B cell (primary cell): ENCODE measurements around the gene SYNE2. TPM values are rescaled to one million over a fixed set of nuclear protein-coding genes. Genes with fewer than 3 reads are reported as not detected.

ENCODE experiments used
- ATAC-seq: fragments of 200-7000 bp; cut with Tn5 transposase; one replicate; pipeline ENCODE4 v1.10.0; 2021; ENCODE audit warnings: low read depth, mild to moderate bottlenecking, moderate number of reproducible peaks, moderate library complexity
- CTCF ChIA-PET: fragments of 350-600 bp; sonication (Branson Sonifier 250); formaldehyde crosslinking; loops from one replicate; lab custom pipeline; 2021; ENCODE audit warnings: antibody characterized with exemption, inconsistent platforms; lab: Charles Lee
- POLR2A ChIA-PET: fragments of 350-600 bp; sonication (Branson Sonifier 250); formaldehyde crosslinking; loops from one replicate; lab custom pipeline; 2021; ENCODE audit warnings: antibody characterized with exemption; lab: Charles Lee
- DNase-seq: peaks from one replicate; pipeline ENCODE4 v3.0.0; 2013
- H2AFZ ChIP-seq: 2 replicates; pipeline ENCODE4 v1.6.1; 2012; ENCODE audit warnings: mild to moderate bottlenecking, low read depth, low read length; ENCODE audit not compliant: insufficient read depth, poor library complexity, severe bottlenecking
- H3K27ac ChIP-seq, 2 donors: 1 replicate in 1 of 2; 2 replicates in 1 of 2; pipeline ENCODE4 v1.5.1; 2012 to 2013; ENCODE audit warnings: low read length in 2 of 2, mild to moderate bottlenecking in 2 of 2, moderate library complexity in 1 of 2
- H3K27me3 ChIP-seq, 4 experiments: fragments of 200-600 bp in 1 of 4; sonication (generic) in 1 of 4; replicated peaks in 1 of 4; 1 replicate in 2 of 4; 2 replicates in 2 of 4; pipeline versions ENCODE4 v1.6.1 to v1.7.0; 2013 to 2016; ENCODE audit warnings: low read length in 3 of 4, mild to moderate bottlenecking in 2 of 4, mixed read lengths in 1 of 4, moderate library complexity in 1 of 4; ENCODE audit not compliant: insufficient read depth in 4 of 4, control insufficient read depth in 3 of 4; ENCODE audit errors: control extremely low read depth in 1 of 4
- H3K36me3 ChIP-seq, 2 experiments: replicated peaks in 1 of 2; 1 replicate in 1 of 2; 2 replicates in 1 of 2; pipeline versions ENCODE4 v1.6.1 to v1.7.1; 2013; ENCODE audit warnings: low read length in 1 of 2; ENCODE audit not compliant: insufficient read depth in 2 of 2, control insufficient read depth in 1 of 2; ENCODE audit errors: control extremely low read depth in 1 of 2, extremely low read depth in 1 of 2
- H3K4me1 ChIP-seq, 2 donors: fragments of 200-600 bp in 1 of 2; sonication (generic) in 1 of 2; 1 replicate in 1 of 2; 2 replicates in 1 of 2; pipeline versions ENCODE4 v1.5.1 to v1.6.1; 2013 to 2017; ENCODE audit warnings: low read length in 2 of 2; ENCODE audit not compliant: control insufficient read depth in 2 of 2, insufficient read depth in 2 of 2
- H3K4me2 ChIP-seq: replicated peaks from 2 replicates; pipeline ENCODE3; 2012; ENCODE audit warnings: mild to moderate bottlenecking, low read depth, low read length; ENCODE audit not compliant: poor library complexity, severe bottlenecking
- H3K4me3 ChIP-seq, 5 experiments: fragments of 200-600 bp in 1 of 5; sonication (generic) in 1 of 5; 1 replicate in 3 of 5; 2 replicates in 2 of 5; pipeline versions ENCODE4 v1.5.1 to v1.7.0; 2011 to 2016; ENCODE audit warnings: low read length in 4 of 5, mild to moderate bottlenecking in 4 of 5, low read depth in 2 of 5, control low read depth in 1 of 5, moderate library complexity in 1 of 5; ENCODE audit not compliant: insufficient read depth in 1 of 5; ENCODE audit errors: control extremely low read depth in 1 of 5, extremely low read depth in 1 of 5
- H3K79me2 ChIP-seq: fragments of 200-600 bp; sonication (generic); one replicate; pipeline ENCODE4 v1.6.0; 2016; ENCODE audit warnings: low read length; ENCODE audit not compliant: control insufficient read depth, insufficient read depth
- H3K9ac ChIP-seq: fragments of 200-600 bp; sonication (generic); 2 replicates; pipeline ENCODE4 v1.6.1; 2017; ENCODE audit warnings: mild to moderate bottlenecking, low read length, moderate library complexity
- H3K9me3 ChIP-seq, 3 donors: one replicate each; pipeline versions ENCODE4 v1.6.1 to v1.7.1; 2013; ENCODE audit warnings: low read length in 2 of 3; ENCODE audit not compliant: control insufficient read depth in 2 of 3, insufficient read depth in 1 of 3; ENCODE audit errors: control extremely low read depth in 1 of 3
- H4K20me1 ChIP-seq: 2 replicates; pipeline ENCODE4 v1.6.0; 2012; ENCODE audit warnings: mild to moderate bottlenecking, low read length; ENCODE audit not compliant: insufficient read depth, control insufficient read depth, poor library complexity, severe bottlenecking
- H3K27ac Mint-ChIP-seq: one replicate; pipeline ENCODE4 v1.8.0; 2021; ENCODE audit warnings: mixed read lengths
- H3K27me3 Mint-ChIP-seq: one replicate; pipeline ENCODE4 v1.8.0; 2021; ENCODE audit warnings: mixed read lengths
- H3K4me1 Mint-ChIP-seq: one replicate; pipeline ENCODE4 v1.8.0; 2021; ENCODE audit warnings: mixed read lengths
- H3K4me3 Mint-ChIP-seq: one replicate; pipeline ENCODE4 v1.8.0; 2021; ENCODE audit warnings: mixed read lengths
- H3K9me3 Mint-ChIP-seq: one replicate; pipeline ENCODE4 v1.8.0; 2022; ENCODE audit warnings: mixed read lengths; ENCODE audit not compliant: insufficient read depth
- CTCF ChIP-seq: fragments of 200-600 bp; IDR thresholded peaks from one replicate; pipeline ENCODE4 v1.8.0; 2022; ENCODE audit warnings: antibody characterized with exemption, mild to moderate bottlenecking
- EZH2 ChIP-seq: IDR thresholded peaks from 2 replicates; pipeline ENCODE4 v1.6.1; 2012; ENCODE audit warnings: borderline replicate concordance, low read depth, mild to moderate bottlenecking, moderate library complexity, low read length; ENCODE audit not compliant: insufficient read depth, poor library complexity, severe bottlenecking
- WGBS: methylation state at CpG from one replicate; pipeline ENCODE4 v1.1.5; 2013; ENCODE audit warnings: missing lambda C conversion rate; ENCODE audit not compliant: insufficient coverage; 5-methylcytosine and 5-hydroxymethylcytosine counted together
- intact Hi-C: fragments of 100-400 bp; cut with micrococcal nuclease; formaldehyde crosslinking; loops from one replicate; pipeline ENCODE4 v1.10.0; 2022
- polyA plus RNA-seq: library from polyadenylated mRNA; depleted of rRNA; stranded (reverse); fragments of >200 nt; gene quantifications from 2 replicates; pipeline ENCODE4 v1.2.3, GENCODE V29; 2012
- total RNA-seq, 2 donors: library from RNA; stranded (reverse); fragments of 120-200 nt in 1 of 2; gene quantifications; 1 replicate in 1 of 2; 2 replicates in 1 of 2; pipeline versions ENCODE4 v1.2.3 to v1.2.4, GENCODE V29; 2013 to 2022

The SYNE2 gene
- total and polyA plus RNA-seq, 2 donors (not counting 1 experiment from before 2014, with no cell fraction given), result 39.5 to 105 TPM

DNA sequence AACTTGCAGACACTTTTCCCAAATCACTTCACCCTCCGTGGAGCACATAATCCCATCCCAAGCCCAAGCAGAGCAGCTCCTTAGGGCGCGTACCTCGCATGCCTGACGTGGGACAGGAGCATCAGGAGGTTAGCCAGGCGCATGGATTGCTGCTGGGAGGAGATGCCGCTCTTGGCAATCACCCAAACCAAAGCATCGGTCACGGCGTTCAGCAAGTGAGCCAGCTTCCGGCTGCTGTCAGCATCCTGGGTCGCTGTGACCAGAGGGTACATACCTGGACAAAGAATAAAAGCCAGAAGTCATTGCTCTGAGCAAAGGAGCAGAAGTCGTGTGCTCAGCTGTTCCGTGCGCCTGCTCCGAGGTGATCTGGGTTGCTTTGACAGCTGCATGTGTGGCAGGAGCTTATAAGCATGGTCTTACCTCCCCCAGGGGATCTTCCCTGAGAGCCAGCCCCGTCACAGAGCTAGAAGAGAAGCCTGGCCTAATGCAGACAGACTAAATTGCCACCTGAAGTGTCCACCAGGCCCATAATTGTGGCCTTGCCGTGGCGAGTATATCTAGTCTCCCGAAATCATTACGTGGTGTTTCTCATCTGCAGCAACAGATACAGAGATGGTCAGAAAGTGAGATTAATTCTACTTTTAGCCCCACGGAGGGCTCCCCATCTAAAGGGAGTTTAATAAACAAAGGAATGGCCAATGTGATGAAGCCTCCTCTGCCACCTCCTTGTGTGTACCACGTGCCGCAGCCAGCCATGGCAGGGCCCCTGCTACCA, 382.3 kb downstream of the SYNE2 start:
- peak; percentile 12 for ATAC-seq

More for the DNA sequence above, 382.3 kb downstream of the SYNE2 start:
- peak overlapping the region; percentile 77 for H3K4me3 Mint-ChIP-seq
- H3K9me3 Mint-ChIP-seq, result no peaks in the 10 kb centered on the region
- H3K4me1 Mint-ChIP-seq, result peaks cover 72% of the 10 kb centered on the region
- H2AFZ ChIP-seq, result peak overlapping the region; percentile 38
- TF ChIP-seq EZH2 (no peak), CTCF (no peak)
- ChIA-PET CTCF (interaction anchor here (0.7 to 6.2 kb wide), 16 partner anchors 9 to 97 kb away, joined by 3 to 60 read pairs (median 7); partner anchors contain the start of gene ESR2), POLR2A (interaction anchor here (0.6 to 3.5 kb wide), 13 partner anchors 9 to 1003 kb away, joined by 3 to 27 read pairs (median 6); partner anchors contain the start of genes ESR2 and MTHFD1)
- DNase-seq, result no peak
- no peaks in the 10 kb centered on the region for H3K36me3 ChIP-seq
- no peaks in the 10 kb centered on the region for H3K27me3 Mint-ChIP-seq
- intact Hi-C loops, result loop anchor here (1.0 to 5.0 kb wide), 5 partner anchors 59 to 593 kb away; partner anchors contain the start of genes ESR2, SYNE2, WDR89 and ZBTB25
- H3K79me2 ChIP-seq, result no peaks in the 10 kb centered on the region
- WGBS, result 58% methylated on average over 23 of the region's 24 CpGs
- H4K20me1 ChIP-seq, result no peaks in the 10 kb centered on the region
- peak overlapping the region; percentile 75 for H3K4me2 ChIP-seq
- no peaks in the 10 kb centered on the region for H3K27me3 ChIP-seq
- H3K4me1 ChIP-seq, result peaks cover 52 to 61% of the 10 kb centered on the region in 2 donors
- peak overlapping the region; percentile 55 for H3K9ac ChIP-seq
- H3K27ac ChIP-seq, result peak overlapping the region; percentile 98 to 99
- H3K27ac Mint-ChIP-seq, result peak overlapping the region; percentile 96
- peak overlapping the region in 3 of 5 experiments; percentile 10 to 48 (median 27) for H3K4me3 ChIP-seq
- H3K9me3 ChIP-seq, result no peaks in the 10 kb centered on the region
